ENCODE measurements around the gene MPL. TPM values are rescaled to one million over a fixed set of nuclear protein-coding genes. Genes with fewer than 3 reads are reported as not detected.

Gene MPL
- polyA plus RNA-seq, 5 donors: 0.86 to 1.7 (median 0.99) TPM

- DNase-seq: no peak
Measured at GRCh38 chr1:43305926-43306687, 31.5 kb upstream of the MPL start.

- no peak for DNase-seq
Measured at GRCh38 chr1:43306688-43307457, 30.7 kb upstream of the MPL start.

- no peak for DNase-seq
Measured at GRCh38 chr1:43307458-43308158, 30.0 kb upstream of the MPL start.

GRCh38 chr1:43308635-43309404 lies 28.8 kb upstream of the MPL start:
- DNase-seq: no peak

GRCh38 chr1:43309405-43310025 lies 28.1 kb upstream of the MPL start:
- DNase-seq: no peak

- no peak for DNase-seq
Measured at GRCh38 chr1:43311521-43311920, 26.1 kb upstream of the MPL start.

GRCh38 chr1:43312212-43312623 lies 25.4 kb upstream of the MPL start:
- no peak for DNase-seq

- DNase-seq: no peak
Measured at GRCh38 chr1:43312663-43313515, 24.7 kb upstream of the MPL start.

GRCh38 chr1:43313771-43314170 lies 23.8 kb upstream of the MPL start:
- DNase-seq: no peak

GRCh38 chr1:43314233-43314632 lies 23.4 kb upstream of the MPL start:
- no peak for DNase-seq

- no peak for DNase-seq
Measured at GRCh38 chr1:43315481-43315880, 22.1 kb upstream of the MPL start.

- no peak for DNase-seq
Measured at GRCh38 chr1:43315963-43316737, 21.5 kb upstream of the MPL start.

GRCh38 chr1:43316738-43317520 lies 20.7 kb upstream of the MPL start:
- no peak for DNase-seq

- no peak for DNase-seq
Measured at GRCh38 chr1:43317817-43318471, 19.7 kb upstream of the MPL start.

- no peak for DNase-seq
Measured at GRCh38 chr1:43318831-43319230, 18.8 kb upstream of the MPL start.

GRCh38 chr1:43319288-43319687 lies 18.3 kb upstream of the MPL start:
- no peak for DNase-seq

- no peak for DNase-seq
Measured at GRCh38 chr1:43319766-43320165, 17.9 kb upstream of the MPL start.

- DNase-seq: no peak
Measured at GRCh38 chr1:43321331-43321891, 16.2 kb upstream of the MPL start.

Data from right lung (tissue), 5 donors.